Muscle layer of colon (tissue), 2 donors: ENCODE results near the gene PDHX.

Experiments
- H3K27ac ChIP-seq: one replicate; pipeline ENCODE4 v1.7.0; 2013; ENCODE audit warnings: low read depth, mild to moderate bottlenecking, low read length, moderate library complexity
- H3K27me3 ChIP-seq, 2 donors: one replicate each; pipeline ENCODE4 v1.7.0; 2013; ENCODE audit warnings: low read length in 2 of 2, mild to moderate bottlenecking in 2 of 2; ENCODE audit not compliant: insufficient read depth in 2 of 2, control insufficient read depth in 1 of 2
- H3K36me3 ChIP-seq: one replicate; pipeline ENCODE4 v1.7.0; 2013; ENCODE audit warnings: mild to moderate bottlenecking, low read length; ENCODE audit not compliant: insufficient read depth
- H3K4me1 ChIP-seq: one replicate; pipeline ENCODE4 v1.7.0; 2013; ENCODE audit warnings: mild to moderate bottlenecking, low read length; ENCODE audit not compliant: insufficient read depth
- H3K4me3 ChIP-seq, 2 donors: one replicate each; pipeline ENCODE4 v1.7.0; 2013; ENCODE audit warnings: low read length in 2 of 2, low read depth in 1 of 2, mild to moderate bottlenecking in 1 of 2, moderate library complexity in 1 of 2
- H3K9ac ChIP-seq: one replicate; pipeline ENCODE4 v1.7.0; 2013; ENCODE audit warnings: low read length
- H3K9me3 ChIP-seq: one replicate; pipeline ENCODE4 v1.7.0; 2013; ENCODE audit warnings: mild to moderate bottlenecking, low read length
- donor health status: abdominal sarcoma.
- donor health status: Adenocarcinoma of cecum.

PDHX gene

GRCh38 chr11:35045236-35045820 lies 128.9 kb downstream of the PDHX start:
- H3K9ac ChIP-seq = no peak overlapping the region
- H3K9me3 ChIP-seq = no peaks in the 10 kb centered on the region
- no peak overlapping the region for H3K4me3 ChIP-seq
- H3K36me3 ChIP-seq = no peaks in the 10 kb centered on the region
- H3K27me3 ChIP-seq = no peaks in the 10 kb centered on the region
- no peak overlapping the region for H3K27ac ChIP-seq
- H3K4me1 ChIP-seq = peaks cover 32% of the 10 kb centered on the region
